ENCODE data around the gene ATP5PD. TPM values are rescaled to one million over a fixed set of nuclear protein-coding genes. Genes with fewer than 3 reads are reported as not detected.

The ATP5PD gene
- total and polyA plus RNA-seq, 2 of the 13 experiments (the other 11 are each of a cell fraction or from before 2014, with no cell fraction given): 158 to 428 TPM

DNA sequence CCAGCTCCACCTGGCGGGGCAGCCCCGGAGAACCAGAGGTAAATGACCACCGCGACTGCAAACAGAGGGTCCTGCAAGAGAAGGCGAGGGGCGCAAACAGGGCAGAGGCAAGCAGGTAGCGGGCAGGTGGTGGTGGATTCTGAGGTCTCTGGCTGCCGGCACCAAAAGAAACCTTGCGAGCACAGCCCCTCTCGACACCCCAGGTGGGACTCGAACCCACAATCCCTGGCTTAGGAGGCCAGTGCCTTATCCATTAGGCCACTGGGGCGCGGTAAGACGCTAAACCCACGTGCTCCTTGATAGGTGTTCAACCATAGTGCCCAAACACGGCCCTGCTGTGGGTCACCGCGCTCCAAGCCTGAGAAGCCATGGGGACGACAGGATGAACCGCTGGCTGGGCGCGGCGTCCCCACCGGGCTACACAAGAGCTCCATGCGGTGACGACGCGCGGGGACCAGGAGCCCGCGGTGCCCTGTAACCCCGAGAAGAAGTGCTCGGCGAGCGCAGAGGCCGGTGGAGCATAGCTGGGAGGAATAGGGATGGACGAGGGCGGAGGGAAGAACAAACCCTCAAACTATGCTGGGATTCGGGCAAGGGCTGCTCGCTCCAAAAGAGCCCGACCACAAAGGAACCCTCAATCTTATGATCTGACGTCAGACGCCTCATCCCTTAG lies 12.4 kb downstream of the ATP5PD start (continued):
- TF ChIP-seq, protein P1, sequence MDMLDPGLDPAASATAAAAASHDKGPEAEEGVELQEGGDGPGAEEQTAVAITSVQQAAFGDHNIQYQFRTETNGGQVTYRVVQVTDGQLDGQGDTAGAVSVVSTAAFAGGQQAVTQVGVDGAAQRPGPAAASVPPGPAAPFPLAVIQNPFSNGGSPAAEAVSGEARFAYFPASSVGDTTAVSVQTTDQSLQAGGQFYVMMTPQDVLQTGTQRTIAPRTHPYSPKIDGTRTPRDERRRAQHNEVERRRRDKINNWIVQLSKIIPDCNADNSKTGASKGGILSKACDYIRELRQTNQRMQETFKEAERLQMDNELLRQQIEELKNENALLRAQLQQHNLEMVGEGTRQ (IDR thresholded peaks at IDR 0.05; ENCODE audit: low read depth, low read length): no peak
- TF ChIP-seq, protein P1 (CRISPR knock-in tag; IDR thresholded peaks at IDR 0.05; ENCODE audit: borderline replicate concordance): peak; percentile 33; the same call in 1 of the 2 replicates
- peak; percentile 81 for TF ChIP-seq ZNF441 (CRISPR knock-in tag; IDR thresholded peaks at IDR 0.05; ENCODE audit: borderline replicate concordance)
- TF ChIP-seq ZNF282 (IDR thresholded peaks at IDR 0.05; ENCODE audit: partially characterized antibody): no peak
- TF ChIP-seq ISL2 (CRISPR knock-in tag; IDR thresholded peaks at IDR 0.05): no peak
- no peak for TF ChIP-seq EP300 (IDR thresholded peaks at IDR 0.05; ENCODE audit: low read depth in 2 of 2, low read length in 2 of 2)
- TF ChIP-seq EP300 (CRISPR knock-in tag; IDR thresholded peaks at IDR 0.05; ENCODE audit: borderline replicate concordance): peak; percentile 55
- TF ChIP-seq RCOR2 (CRISPR knock-in tag; IDR thresholded peaks at IDR 0.05): no peak; the same call in 1 of the 2 replicates
- TF ChIP-seq, protein P2, sequence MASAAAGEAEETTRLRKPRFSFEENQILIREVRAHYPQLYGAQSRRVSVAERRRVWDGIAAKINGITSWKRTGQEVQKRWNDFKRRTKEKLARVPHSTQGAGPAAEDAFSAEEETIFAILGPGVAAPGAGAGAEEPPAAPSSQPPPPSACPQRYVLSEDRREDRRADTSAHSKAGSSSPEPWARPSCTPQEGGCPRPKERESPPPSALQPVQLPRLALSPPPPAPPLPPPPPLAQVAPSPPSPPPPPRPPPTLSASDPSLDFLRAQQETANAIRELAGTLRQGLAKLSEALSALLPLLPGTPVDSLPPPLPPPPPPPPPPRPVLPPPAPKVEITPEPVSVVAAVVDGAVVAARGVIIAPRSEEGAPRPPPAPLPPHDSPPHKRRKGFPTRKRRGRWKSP (CRISPR knock-in tag; IDR thresholded peaks at IDR 0.05): peak; percentile 81
- peak; percentile 88 for TF ChIP-seq YEATS4 (CRISPR knock-in tag; IDR thresholded peaks at IDR 0.05; ENCODE audit: borderline replicate concordance)
- TF ChIP-seq FLYWCH1 (CRISPR knock-in tag; IDR thresholded peaks at IDR 0.05): 0 out of 2 replicates have a peak, but pooled peaks have one; percentile 13
- TF ChIP-seq, protein P3, sequence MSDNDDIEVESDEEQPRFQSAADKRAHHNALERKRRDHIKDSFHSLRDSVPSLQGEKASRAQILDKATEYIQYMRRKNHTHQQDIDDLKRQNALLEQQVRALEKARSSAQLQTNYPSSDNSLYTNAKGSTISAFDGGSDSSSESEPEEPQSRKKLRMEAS (IDR thresholded peaks at IDR 0.05): peak; percentile 97
- TF ChIP-seq, protein P4, sequence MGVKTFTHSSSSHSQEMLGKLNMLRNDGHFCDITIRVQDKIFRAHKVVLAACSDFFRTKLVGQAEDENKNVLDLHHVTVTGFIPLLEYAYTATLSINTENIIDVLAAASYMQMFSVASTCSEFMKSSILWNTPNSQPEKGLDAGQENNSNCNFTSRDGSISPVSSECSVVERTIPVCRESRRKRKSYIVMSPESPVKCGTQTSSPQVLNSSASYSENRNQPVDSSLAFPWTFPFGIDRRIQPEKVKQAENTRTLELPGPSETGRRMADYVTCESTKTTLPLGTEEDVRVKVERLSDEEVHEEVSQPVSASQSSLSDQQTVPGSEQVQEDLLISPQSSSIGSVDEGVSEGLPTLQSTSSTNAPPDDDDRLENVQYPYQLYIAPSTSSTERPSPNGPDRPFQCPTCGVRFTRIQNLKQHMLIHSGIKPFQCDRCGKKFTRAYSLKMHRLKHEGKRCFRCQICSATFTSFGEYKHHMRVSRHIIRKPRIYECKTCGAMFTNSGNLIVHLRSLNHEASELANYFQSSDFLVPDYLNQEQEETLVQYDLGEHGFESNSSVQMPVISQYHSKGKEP (CRISPR knock-in tag; IDR thresholded peaks at IDR 0.05): no peak; the same call in 1 of the 2 replicates
- TF ChIP-seq RAD51 (IDR thresholded peaks at IDR 0.05; ENCODE audit: borderline replicate concordance): no peak
- TF ChIP-seq KLF6 (CRISPR knock-in tag; IDR thresholded peaks at IDR 0.05): peak; percentile 3; the same call in 1 of the 2 replicates
- peak; percentile 8; the same call in 1 of the 2 replicates for TF ChIP-seq ERF (CRISPR knock-in tag; IDR thresholded peaks at IDR 0.05)
- peak; percentile 70; the same call in 1 of the 2 replicates for TF ChIP-seq ZNF788 (CRISPR knock-in tag; IDR thresholded peaks at IDR 0.05; ENCODE audit: borderline replicate concordance)
- peak; percentile 34; the same call in 1 of the 2 replicates for TF ChIP-seq THAP11 (CRISPR knock-in tag; IDR thresholded peaks at IDR 0.05)
- TF ChIP-seq ZNF605 (CRISPR knock-in tag; IDR thresholded peaks at IDR 0.05): peak; percentile 18; the same call in 1 of the 2 replicates
- TF ChIP-seq RXRA (CRISPR knock-in tag; IDR thresholded peaks at IDR 0.05): peak; percentile 12; the same call in 1 of the 2 replicates
